NK-92 treated with Interleukin-12 subunit alpha and Interleukin-12 subunit beta, amount 100 ng/mL, for 24 hours (cell line): ENCODE data around the gene ANKRD13A.

Experiments used
- DNase-seq: peaks from one replicate; lab custom pipeline; 2025; lab: John Stamatoyannopoulos, UW

ANKRD13A gene

DNA sequence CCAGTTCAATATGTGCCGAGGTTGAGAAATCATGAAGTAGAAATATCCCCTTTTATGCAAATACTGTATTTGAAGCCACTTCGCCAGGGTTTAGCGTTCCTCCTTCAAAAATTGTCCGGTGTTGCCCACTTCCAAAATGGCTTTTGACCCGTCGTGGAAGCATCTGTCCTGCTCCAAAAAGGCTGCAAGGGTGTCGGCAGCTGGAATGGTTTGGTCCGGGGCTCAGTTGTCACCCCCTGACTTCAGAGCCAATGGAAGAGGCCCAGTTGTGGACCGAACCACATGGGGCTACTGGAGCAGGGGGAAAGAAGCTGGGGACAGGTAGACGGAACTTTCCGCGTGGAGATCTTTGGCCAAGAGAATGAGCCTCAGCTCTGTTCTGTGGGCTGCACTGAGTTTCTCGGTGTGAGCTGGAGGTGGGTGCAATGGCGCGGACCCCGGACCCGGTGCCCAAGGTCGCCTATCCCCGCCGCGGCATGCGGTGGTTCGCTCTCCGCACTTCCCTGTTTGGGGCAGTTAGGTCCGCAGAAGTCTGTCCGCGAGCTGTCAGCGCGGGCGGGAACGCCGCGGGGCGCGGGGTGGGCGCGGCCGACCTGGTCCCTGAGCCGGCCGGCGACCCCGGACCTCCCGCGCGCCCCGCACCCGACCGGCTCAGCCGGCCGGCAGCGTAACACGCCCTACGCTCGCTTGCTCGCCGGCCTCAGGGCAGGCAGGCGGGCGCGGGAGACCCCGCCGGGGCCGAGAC lies at the start of gene ANKRD13A:
Gene ANKRD13A, plus strand, starts transcription at position 527 of the 745 bp plus-strand sequence. CDS start 259 bp downstream, outside the sequence.
- peak; percentile 73 for DNase-seq

DNA sequence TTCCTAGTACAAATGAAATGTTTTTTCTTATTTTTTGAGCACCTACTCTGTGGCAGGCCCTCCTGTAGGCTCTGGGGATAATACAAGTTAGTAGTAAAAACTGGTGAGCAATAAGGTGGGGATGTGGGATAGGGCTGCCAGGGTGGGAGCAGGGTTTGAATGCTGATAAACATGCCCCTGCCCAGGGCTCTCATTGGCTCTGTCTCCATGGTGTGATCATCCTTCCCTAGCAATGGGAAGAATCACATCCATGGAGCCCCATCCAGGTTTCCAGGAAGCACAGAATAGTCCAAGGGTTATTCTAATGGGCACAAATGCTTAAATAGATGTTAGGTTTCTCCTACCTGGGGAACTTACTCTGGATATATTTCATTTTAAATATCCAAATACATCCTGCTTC lies 48.6 kb upstream of the ANKRD13A start:
- no peak for DNase-seq

DNA sequence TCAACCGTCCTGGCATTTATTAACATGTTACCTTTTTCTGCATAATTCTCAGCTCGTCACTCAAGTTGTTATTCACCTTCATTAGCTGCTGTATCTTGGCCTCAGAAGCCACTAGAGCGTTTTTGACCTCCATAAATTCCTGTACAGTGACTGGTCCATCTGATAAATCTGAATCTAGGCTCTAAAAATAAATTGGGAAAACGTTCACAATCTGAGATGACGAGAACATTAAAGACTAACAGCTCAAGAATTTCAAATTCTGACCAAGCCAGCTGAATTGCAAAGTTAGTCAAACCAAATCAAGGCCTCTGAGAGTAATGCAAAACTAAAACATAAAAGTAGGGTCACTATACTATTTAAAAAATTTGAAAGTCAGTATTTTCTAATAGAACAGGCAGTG lies 48.1 kb upstream of the ANKRD13A start:
- no peak for DNase-seq

DNA sequence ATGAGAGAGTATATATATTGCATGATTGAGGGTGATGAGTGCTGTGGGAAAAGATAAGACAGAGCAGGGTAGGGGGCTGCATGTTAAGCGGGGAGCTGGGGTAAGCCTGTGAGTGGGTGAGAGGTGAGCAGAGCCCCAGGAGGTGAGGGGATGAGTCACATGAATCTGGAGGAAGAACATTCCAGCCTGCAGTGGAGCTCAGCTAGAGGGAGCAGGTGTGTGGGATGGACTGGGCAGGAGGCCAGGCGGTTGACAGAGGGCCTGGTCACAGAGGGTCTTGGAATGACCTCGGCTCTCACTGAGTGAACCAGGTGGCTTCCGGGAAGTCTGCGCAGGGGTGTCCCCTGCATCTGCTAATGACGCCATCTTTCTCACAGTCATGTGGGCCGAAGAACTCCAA lies 47.5 kb upstream of the ANKRD13A start:
- DNase-seq: no peak

DNA sequence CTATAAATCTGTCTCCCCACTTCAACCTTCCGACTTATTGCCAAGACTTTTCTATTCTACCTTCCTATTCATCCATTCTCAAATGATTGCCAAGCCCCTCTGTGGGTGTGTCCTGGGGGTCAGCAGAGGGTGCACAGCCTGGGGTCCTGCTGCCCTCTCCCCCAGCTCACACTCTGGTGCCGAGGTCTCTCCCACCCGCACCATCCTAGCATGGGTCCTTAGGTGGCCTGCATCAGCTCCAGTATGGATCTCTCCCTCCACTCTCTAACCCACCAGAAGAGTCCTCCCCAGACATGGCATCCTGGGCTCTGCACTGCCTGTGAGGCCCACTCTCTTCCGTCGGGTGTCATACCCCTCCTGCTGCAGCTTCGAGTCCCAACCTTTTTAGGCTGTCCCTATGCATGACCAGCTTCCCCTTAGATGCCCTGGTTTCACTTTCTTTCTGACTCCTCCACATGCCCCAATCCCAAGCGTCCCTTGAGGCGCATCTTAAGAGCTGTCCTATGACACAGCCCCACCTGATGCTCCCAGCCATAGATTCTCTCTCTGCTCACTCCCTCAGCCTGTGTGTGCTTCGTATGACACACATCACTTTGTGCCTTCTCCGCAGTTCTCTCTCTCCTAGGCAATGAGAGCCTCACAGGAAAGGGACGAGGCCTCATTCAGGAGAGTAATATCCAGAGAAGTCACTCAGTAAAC lies 46.9 kb upstream of the ANKRD13A start:
- DNase-seq: no peak

DNA sequence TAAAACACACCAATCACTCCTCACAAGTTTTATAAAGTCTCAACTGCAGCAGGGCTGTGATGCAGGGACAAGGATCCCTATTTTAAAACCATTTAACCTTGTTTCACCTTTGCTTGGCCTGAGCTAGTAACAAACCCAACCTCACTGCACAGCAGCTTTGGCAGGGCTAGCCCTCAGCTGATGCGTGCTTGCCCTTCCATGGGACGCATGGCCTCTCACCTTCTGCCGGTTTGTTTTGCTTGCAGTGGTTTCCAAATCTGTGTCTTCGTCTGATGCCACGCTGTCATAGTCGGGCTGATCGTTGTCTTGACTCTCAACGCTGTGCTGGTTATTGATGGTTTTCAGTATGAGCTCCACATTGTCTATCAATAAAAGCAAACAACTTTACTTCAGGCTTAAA lies 46.4 kb upstream of the ANKRD13A start:
- no peak for DNase-seq

DNA sequence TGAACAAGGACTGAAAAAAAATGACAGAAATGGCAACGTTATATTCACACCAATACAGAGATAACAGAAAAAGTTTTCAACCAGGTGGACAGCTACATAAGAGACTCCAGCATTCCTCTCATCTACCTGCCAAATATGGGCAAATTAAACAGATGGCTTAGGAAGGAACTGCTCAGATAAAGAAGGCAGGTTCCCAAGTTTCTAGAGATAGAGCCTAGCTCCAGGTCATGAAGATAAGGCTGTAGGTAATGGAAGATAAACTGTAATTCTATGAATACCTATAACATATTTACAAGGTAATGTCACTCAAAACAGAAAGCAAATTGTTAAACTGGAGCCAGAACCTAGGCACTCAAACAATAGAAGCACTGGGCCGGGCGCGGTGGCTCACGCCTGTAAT lies 45.6 kb upstream of the ANKRD13A start:
- no peak for DNase-seq

DNA sequence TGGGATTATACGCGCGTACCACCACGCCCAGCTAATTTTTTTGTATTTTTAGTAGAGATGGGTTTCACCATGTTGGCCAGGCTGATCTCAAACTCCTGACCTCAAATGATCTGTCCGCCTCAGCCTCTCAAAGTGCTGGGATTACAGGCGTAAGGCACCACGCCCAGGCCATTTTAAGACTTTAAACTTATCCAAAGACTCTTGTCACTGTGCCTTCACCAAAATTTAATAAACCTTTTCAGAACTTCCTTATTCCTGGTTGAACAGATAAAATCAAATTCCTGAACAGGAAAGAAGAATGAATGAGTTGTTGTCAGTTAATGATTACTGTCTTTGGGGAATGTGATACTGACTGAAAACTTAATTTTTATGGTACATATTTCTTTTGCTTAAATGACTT lies 40.9 kb upstream of the ANKRD13A start:
- no peak for DNase-seq

DNA sequence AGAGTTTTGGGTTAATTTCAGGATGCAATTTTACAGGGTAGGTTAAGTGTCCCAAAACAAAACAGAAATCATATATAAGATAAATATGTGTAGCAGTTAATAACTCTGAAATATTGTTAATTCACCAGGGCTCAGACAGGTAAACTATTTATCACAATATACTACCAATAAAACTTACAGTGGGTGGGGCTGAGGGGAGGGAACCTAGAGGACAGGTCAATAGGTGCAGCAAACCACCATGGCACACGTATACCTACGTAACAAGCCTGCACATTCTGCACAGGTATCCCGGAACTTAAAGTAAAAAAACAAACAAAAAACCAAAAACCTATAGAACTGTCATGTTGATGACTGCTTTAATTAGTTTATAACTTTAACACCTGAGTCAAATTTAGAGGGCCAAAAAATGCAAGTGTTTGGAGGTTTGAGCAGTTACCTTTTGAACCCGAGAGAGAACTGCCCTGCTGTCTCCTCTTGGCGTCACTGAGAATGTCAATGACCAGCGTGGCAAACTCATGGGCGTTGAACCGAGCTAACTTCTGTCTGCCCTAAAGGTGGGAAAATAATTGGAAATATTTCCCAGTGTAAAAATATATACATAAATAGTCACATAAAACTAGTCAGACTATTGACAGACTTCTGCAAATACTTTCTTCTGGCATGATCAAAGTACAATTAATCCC lies 39.7 kb upstream of the ANKRD13A start:
- DNase-seq: no peak

DNA sequence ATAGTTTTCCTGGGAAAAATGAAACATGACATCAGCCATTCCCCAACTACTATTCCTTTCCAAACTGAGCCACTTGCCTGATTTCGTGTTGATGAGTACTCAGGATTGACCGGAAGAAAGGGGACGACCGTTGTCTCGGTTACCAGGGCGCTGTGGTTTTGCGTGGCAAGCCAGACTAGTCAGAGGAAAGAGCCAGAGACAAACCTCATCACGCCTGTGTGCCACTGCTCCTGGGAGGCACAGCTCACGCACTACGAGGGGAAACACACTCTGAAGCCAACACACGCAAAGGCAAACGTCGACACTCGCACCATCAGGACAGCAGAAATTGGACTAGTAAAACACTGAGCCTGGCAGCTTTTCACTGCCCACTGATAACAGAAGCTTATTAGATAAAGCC lies 38.0 kb upstream of the ANKRD13A start:
- DNase-seq: no peak

DNA sequence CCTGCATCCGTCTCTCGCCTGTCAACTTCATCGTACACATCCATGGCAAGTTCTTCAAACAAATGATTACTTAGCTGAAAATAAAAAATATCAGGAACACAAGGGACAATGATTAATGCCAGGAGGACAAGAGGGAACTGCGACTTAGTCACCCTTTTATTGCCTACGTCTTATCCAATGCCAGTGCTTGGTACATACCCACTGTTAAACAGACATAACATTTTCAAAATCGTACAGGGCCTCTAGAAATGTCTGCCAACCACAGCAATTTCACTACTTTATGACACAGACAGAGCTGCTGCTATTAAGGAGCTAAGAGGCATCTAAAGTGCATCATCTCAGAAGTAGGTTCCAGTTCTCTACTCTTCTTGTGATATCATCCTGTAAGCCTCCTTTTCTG lies 37.6 kb upstream of the ANKRD13A start:
- no peak for DNase-seq

DNA sequence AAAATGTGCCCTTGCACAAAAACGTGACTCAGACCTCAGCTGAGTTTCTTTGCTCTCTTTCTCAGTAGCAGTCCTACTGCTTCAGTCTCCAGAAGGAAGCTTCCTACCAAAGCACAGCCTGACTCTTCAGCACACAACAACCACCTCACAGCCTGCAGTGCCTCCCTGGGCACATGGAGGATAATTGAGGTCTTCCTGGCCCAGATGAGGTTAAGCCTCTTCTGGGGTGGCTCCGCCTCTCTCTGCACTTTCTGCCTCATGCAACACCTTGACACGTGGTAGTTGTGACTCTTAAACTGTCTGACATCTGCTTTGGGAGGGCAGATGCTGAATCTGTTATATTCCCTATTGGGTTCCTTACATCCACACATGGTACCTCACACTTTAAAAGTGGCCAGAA lies 36.8 kb upstream of the ANKRD13A start:
- DNase-seq: no peak

DNA sequence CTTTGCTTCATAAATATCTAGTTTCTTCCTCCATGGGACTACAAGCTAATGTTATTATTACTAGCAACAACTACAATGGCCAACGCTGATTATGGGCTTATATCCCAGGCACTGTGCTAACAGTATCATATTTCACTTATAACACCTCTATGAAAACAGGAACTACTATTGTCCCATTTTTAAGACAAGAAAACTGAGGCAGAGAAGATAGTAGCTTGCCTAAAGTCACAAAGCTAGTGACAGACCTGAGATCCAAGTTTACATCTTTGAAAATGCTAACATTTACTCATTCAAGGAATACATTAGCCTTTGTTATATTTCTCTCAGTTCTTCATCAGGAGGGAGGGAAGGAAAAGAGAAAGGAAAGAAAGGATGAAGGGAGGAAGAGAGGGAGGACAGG lies 35.9 kb upstream of the ANKRD13A start:
- no peak for DNase-seq

DNA sequence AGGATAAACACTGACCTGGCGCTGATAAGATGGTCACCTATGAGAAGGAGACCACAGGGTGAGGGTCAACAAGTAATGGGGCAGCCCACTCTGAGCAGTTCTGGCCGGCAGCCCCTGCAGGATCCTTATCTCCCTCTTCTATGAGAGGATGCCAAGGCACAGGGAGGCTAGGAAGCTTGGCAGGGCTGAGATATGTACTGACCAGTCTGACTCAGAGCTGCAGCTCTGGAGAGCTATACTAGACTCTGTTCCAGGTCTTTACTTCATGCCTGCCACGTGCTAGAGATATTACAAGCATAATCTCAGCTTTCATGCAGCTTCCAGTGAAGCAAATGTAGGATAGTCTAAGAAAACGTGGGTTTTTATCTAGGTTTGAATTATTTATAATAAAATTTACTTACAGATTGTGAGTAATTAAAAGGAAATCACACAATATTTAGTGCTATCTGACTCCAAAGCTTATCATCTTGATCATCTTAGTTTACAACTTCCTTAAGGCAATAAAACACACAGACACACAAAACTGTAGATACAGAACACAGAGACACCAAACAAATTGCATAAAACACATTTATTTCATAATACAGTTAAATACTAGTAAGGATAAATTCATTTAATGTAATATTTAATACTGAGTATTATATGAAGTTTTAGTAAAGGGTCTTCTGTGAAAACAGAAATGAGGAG lies 35.3 kb upstream of the ANKRD13A start:
- DNase-seq: no peak

DNA sequence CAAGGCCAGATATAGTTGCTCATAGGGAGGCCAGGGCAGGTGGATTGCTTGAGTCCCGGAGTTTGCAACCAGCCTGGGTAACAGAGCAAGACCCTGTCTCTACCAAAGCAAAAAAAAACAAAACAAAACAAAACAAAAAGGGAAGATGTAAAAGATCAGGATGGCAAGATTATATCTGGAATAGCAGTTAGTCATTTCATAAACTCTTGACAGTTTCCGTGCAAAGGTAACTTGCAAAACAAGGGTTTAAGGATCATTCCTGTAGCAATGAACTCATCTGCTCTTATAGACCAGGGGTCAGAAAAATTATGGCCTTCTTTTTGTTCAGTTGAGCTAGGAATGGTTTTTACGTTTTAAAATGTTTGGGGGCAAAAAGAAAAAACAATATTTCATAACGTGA lies 32.7 kb upstream of the ANKRD13A start:
- no peak for DNase-seq

DNA sequence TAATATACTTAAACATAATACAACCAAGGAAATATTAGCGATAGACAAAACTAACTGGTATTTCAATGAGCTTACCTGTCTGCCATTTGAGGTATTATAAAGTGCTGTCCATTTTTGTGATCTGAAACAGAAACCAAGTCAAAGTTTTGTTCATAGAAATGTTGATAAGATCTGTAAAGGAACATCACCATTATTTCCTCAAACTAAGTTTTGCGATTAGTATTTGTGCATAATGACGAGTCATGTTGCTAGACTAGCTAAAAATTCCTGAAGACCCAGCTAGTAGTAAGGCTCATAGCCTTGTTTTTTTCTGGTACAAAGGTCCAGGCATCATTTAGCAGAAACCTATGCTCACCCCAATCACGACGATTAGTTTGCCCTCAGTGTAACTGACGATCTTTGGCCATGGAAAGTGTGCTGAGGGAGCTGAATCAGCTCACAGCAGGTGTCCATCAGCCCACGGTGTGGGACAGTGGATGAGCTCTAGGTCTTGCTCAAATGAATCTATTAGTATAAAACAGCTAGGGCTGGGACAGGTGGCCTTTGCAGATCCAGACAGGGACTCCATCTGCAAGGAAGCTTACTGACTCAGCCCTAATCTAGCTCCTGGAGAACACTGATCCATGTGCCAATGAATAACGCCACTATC lies 31.7 kb upstream of the ANKRD13A start:
- no peak for DNase-seq

DNA sequence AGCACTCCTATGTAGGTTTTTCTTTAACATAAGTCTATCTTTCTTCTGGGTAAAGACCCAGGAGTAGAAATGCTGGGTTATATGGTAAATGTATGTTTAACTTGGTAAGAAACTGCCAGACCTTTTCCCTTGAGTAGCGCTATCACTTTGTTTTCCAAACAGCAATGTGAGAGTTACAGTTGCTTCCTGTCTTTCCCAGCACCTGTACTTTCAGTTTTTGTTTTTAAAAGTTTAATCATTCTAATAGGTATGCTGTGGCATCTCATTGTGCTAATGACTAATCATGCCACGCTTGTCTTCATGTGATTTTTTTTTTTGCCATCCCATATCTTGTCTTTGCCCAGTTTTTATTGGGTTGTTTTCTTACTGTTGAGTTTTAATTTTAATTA lies 31.2 kb upstream of the ANKRD13A start:
- DNase-seq: no peak

DNA sequence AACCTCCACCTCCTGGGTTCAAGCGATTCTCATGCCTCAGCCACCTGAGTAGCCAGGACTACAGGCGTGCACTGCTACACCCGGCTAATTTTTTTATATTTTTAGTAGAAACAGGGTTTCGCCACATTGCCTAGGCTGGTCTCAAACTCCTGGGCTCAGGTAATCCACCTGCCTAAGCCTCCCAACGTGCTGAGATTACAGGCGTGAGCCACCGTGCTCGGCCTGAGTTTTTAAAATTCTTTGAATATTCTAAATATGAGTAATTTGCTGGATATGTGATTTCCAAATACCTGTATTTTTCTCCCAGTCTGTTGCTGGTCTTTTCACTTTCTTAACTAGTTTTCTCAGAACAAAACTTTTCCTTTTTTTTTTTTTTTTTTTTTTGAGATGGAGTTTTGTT lies 30.4 kb upstream of the ANKRD13A start:
- DNase-seq: no peak

DNA sequence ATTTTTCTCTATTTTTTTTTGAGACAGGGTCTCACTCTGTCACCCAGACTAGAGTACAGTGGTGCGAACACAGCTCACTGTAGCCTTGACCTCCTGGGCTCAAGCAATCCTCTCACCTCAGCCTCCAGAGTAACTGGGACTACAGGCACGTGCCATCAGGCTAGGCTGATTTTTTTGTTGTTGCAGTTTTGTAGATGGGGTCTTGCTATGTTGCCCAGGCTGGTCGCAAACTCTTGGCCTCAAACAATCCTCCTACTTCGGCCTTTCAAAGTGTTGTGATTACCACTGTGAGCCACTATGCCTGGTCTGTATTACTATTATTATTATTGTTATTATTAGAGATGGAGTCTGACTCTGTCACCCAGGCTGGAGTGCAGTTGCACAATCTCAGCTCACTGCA lies 26.4 kb upstream of the ANKRD13A start:
- DNase-seq: no peak

DNA sequence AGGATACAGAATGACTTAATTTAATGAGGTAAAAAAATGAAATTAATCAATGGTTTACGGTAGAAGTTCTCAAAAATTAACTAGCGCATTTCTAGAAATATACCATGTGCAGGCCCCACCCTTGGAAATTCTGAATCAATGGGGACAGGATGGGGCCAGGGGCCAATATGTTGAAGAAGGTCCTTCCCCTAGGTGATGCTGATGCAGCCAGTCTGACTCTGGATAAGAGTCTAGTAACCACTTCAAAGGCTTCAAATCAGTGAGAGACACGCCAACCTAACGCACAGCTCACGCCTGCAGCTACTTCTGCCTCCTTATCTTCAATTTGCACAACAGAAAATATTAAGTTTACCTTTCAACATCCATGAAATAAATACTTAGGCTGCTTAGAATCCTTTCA lies 17.9 kb upstream of the ANKRD13A start:
- no peak for DNase-seq

DNA sequence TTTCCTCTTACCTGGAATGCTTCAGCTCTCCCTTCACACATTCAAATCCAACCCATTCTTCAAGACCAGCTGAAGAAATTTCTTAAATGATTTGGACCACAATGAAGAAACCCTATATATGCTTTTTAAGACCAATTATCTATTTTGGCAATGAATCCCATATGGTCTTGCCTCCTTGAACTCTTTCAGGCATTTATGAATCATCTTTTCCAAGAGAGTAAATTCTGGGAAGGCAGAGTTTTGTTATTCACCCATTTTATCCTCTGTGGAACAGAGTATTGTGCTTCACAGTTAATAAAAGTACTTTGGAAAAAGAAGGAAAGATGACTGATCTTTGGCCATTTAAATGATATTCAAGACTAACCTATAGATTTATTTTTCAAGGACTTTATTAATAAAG lies 17.0 kb upstream of the ANKRD13A start:
- DNase-seq: no peak
